OCI-LY3 (cell line): ENCODE measurements around the gene MTMR3.
A peak's percentile ranks its signal among the peaks of the same experiment; 100 is the strongest.

ENCODE experiments used
- H2AFZ ChIP-seq: fragments of 200-600, 300-600 bp; shearing (Covaris generic); 2 replicates; pipeline ENCODE4 v1.6.0; 2014; ENCODE audit warnings: antibody characterized with exemption, low read depth, low read length
- H3K27ac ChIP-seq: fragments of 200-600, 300-600 bp; sonication (generic); 2 replicates; pipeline ENCODE4 v1.5.1; 2014; ENCODE audit warnings: mild to moderate bottlenecking, low read length, moderate library complexity, mixed read lengths
- H3K27me3 ChIP-seq: fragments of 200-600, 300-600 bp; sonication (generic); 2 replicates; pipeline ENCODE4 v1.6.1; 2014; ENCODE audit warnings: low read depth, low read length, mixed read lengths
- H3K36me3 ChIP-seq: fragments of 200-600, 300-600 bp; sonication (generic); replicated peaks from 2 replicates; pipeline ENCODE3; 2014; ENCODE audit warnings: low read depth, low read length, mixed read lengths
- H3K4me1 ChIP-seq: fragments of 300-600, 200-600 bp; sonication (generic); 2 replicates; pipeline ENCODE4 v1.6.1; 2014; ENCODE audit warnings: low read length, mixed read lengths
- H3K4me2 ChIP-seq: fragments of 200-600, 300-600 bp; sonication (generic); 2 replicates; pipeline ENCODE4 v1.6.1; 2014; ENCODE audit warnings: low read length, mixed read lengths
- H3K4me3 ChIP-seq: fragments of 300-600, 200-600 bp; sonication (generic); 2 replicates; pipeline ENCODE4 v1.5.1; 2014; ENCODE audit warnings: antibody characterized with exemption, mild to moderate bottlenecking, low read length, moderate library complexity
- H3K79me2 ChIP-seq: fragments of 300-600, 200-600 bp; shearing (Covaris generic); 2 replicates; pipeline ENCODE4 v1.6.1; 2014; ENCODE audit warnings: mild to moderate bottlenecking, low read length, mixed read lengths
- H3K9ac ChIP-seq: fragments of 300-600, 200-600 bp; shearing (Covaris generic); 2 replicates; pipeline ENCODE4 v1.6.0; 2014; ENCODE audit warnings: mild to moderate bottlenecking, low read length, moderate library complexity
- H3K9me3 ChIP-seq: fragments of 200-600, 300-600 bp; shearing (Covaris generic); 2 replicates; pipeline ENCODE4 v1.6.1; 2014; ENCODE audit warnings: low read length, mixed read lengths; ENCODE audit not compliant: insufficient read depth
- H4K20me1 ChIP-seq: fragments of 200-600, 300-600 bp; sonication (generic); 2 replicates; pipeline ENCODE4 v1.6.1; 2016; ENCODE audit warnings: low read length, mixed read lengths; ENCODE audit not compliant: insufficient read depth
- CTCF ChIP-seq: fragments of 200-600, 300-600 bp; sonication (generic); IDR thresholded peaks from 2 replicates; pipeline ENCODE4 v1.5.1; 2014; ENCODE audit warnings: antibody characterized with exemption, low read length, low read depth
- EZH2phosphoT487 ChIP-seq: fragments of 200-600 bp; shearing (Covaris generic); IDR thresholded peaks from 2 replicates; pipeline ENCODE4 v1.6.1; 2018; ENCODE audit warnings: antibody characterized with exemption, mixed run types, low read depth

MTMR3 gene

GRCh38 chr22:29994027-29994715 is 111.2 kb downstream of the MTMR3 start:
- H3K27ac ChIP-seq: no peak overlapping the region
- H3K79me2 ChIP-seq: no peaks in the 10 kb centered on the region
- no peak overlapping the region for H3K4me2 ChIP-seq
- TF ChIP-seq EZH2phosphoT487 (no peak), CTCF (peak; percentile 42)
- H3K9me3 ChIP-seq: no peaks in the 10 kb centered on the region
- H3K9ac ChIP-seq: no peak overlapping the region
- no peak overlapping the region for H3K4me3 ChIP-seq
- no peaks in the 10 kb centered on the region for H4K20me1 ChIP-seq
- H3K36me3 ChIP-seq: no peaks in the 10 kb centered on the region
- no peaks in the 10 kb centered on the region for H3K27me3 ChIP-seq
- H3K4me1 ChIP-seq: no peaks in the 10 kb centered on the region
- no peak overlapping the region for H2AFZ ChIP-seq

GRCh38 chr22:29994943-29995342 is 112.0 kb downstream of the MTMR3 start:
- Histone ChIP-seq H3K27me3 (no peaks in the 10 kb centered on the region), H3K4me2 (no peak overlapping the region)

DNA sequence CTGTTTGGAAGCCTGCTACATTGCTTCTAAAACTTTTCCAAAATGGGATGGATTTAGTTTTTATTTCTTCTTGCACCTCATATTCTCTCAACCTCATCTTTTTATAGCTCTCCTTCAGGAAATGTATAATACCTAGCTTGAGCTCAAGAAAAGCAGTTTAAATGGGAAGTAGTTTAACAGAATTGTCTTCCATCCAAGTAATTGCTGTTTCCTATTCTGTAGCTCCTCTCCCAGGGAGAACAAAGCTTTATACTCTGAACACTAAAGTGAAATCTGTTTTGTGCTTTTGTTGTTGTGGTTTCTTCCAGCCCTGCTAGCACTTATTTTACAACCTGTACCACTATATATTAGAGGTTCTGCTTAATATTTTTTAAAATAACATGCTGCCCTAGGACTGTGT is 114.1 kb downstream of the MTMR3 start:
- no peak overlapping the region for H2AFZ ChIP-seq
- H3K4me1 ChIP-seq: no peaks in the 10 kb centered on the region
- no peaks in the 10 kb centered on the region for H3K36me3 ChIP-seq
- no peak overlapping the region for H3K9ac ChIP-seq
- no peaks in the 10 kb centered on the region for H4K20me1 ChIP-seq
- TF ChIP-seq EZH2phosphoT487 (no peak), CTCF (no peak)
- no peak overlapping the region for H3K4me3 ChIP-seq
- H3K27ac ChIP-seq: no peak overlapping the region
- H3K27me3 ChIP-seq: no peaks in the 10 kb centered on the region
- H3K4me2 ChIP-seq: no peak overlapping the region
- no peaks in the 10 kb centered on the region for H3K79me2 ChIP-seq
- H3K9me3 ChIP-seq: no peaks in the 10 kb centered on the region

More at GRCh38 chr22:29994943-29995342, 112.0 kb downstream of the MTMR3 start:
- no peak overlapping the region for H3K9ac ChIP-seq
- no peaks in the 10 kb centered on the region for H4K20me1 ChIP-seq
- H3K27ac ChIP-seq: no peak overlapping the region
- no peak for TF ChIP-seq EZH2phosphoT487
- TF ChIP-seq CTCF: no peak
- H3K79me2 ChIP-seq: no peaks in the 10 kb centered on the region
- no peaks in the 10 kb centered on the region for H3K4me1 ChIP-seq
- no peak overlapping the region for H2AFZ ChIP-seq
- H3K36me3 ChIP-seq: no peaks in the 10 kb centered on the region
- no peak overlapping the region for H3K4me3 ChIP-seq
- H3K9me3 ChIP-seq: no peaks in the 10 kb centered on the region

GRCh38 chr22:29997516-29997915 is 114.5 kb downstream of the MTMR3 start:
- Histone ChIP-seq H3K4me1 (no peaks in the 10 kb centered on the region), H3K4me2 (no peak overlapping the region)

More at GRCh38 chr22:29997516-29997915, 114.5 kb downstream of the MTMR3 start:
- Histone ChIP-seq H3K9ac (no peak overlapping the region), H3K27ac (no peak overlapping the region), H3K9me3 (no peaks in the 10 kb centered on the region), H2AFZ (no peak overlapping the region), H4K20me1 (no peaks in the 10 kb centered on the region), H3K4me3 (no peak overlapping the region), H3K79me2 (no peaks in the 10 kb centered on the region), H3K36me3 (no peaks in the 10 kb centered on the region), H3K27me3 (no peaks in the 10 kb centered on the region)
- TF ChIP-seq EZH2phosphoT487 (no peak), CTCF (no peak)
